NCI-H774 (cell line): ENCODE measurements around the gene IMMP2L.

Source experiments
- DNase-seq: peaks from one replicate; lab custom pipeline; 2025; lab: John Stamatoyannopoulos, UW

Gene IMMP2L

DNA sequence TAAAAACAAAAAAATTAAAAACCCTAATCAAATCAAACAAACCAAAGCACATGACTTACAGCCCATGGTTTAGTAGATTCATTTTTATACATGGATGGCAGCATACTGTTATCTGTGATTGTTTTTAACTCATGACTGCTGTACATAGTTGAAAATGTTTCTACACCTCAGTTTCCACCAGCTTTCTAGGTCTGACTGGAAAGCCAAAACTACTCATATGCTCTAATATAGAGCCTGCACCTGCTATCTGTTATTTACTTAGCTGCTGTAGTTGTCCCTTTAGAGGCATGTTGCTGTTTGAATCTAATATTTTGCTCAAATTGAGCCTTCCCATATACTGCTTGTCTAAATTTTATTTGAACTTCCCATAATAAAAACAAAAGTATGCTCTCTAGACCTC lies 761.3 kb downstream of the IMMP2L start:
- no peak for DNase-seq

DNA sequence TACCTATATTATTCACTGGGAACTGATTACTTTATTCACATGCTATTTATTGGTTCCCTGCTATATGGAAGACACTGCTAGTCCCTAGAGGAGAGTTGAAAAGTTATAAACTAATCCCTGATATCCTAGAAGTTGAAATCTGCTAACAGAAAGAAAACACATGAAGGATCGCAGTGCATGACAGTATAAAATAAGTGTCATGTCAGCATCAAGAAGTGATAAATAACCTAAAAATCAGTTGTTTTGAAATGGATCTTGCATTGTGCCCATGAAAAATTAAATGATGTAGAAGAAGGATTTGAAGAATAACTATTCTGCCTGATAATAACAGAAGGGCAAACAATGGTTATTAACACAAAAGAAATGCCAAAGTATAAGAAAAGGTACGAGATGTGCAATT lies 764.6 kb downstream of the IMMP2L start:
- no peak for DNase-seq

DNA sequence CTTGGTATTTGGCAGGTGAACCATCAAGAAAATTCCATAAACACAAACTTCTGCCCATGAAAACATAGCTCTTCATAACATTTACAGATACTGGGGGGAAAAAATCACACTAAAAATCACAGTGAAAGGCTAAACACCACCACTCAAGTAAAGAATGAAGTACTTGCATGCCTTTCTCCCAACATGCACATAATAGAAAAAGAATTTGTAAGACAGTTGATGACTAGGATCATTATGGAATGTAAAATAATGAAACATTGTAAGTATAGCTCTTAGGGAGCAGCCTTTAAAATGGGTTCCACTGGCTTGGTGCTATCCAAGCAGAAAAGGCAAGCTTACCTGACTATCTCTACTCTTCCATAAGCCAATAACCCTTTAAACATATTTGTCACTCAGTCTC lies 771.3 kb downstream of the IMMP2L start:
- no peak for DNase-seq

DNA sequence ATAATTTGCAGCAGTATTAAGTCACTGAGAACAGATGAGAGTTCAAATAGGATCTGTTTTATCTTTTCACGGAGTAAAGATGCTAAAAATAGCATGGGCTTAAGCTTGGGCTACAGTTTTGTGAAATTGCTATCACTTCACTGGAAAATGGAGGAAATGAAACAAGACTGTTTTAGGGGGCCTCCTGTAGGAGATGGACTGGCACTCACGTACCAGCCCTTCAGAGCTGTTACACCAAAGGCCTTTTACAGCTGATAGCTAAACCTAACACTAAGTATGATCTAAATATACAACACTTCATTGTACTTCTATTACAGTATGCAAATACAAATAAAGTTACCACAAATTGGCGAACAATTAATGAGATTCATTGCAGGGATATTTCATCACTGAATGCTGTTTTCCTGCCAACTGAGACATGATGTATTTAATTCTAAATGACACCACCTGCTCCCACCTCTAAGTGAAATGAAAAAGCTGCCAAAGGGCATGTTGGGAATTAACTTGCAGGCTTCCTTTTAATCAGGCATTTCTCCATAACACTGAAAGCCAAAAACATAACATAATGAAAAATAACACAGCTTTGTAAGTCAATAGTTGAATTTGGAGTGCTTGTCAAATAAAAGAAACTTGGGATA lies 775.8 kb downstream of the IMMP2L start:
- peak; percentile 22 for DNase-seq

DNA sequence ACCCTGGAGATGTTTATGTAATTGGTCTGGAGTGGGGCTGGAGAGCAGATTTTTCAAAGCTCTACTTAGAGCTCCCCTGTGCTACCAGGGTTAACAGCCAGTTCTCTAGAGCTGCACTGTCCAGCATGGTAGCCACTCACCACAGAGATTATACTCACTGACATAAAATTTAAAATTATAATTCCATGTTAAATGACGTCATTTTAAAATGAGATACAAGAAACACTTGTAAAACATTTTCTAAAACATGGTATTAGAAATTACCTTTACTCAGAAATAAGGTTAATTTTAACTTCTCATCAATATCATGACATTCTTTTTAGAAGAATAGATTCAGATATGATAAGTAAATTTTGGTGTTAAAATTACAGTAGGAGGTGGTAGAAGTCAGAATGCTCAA lies 777.5 kb downstream of the IMMP2L start:
- DNase-seq = no peak

DNA sequence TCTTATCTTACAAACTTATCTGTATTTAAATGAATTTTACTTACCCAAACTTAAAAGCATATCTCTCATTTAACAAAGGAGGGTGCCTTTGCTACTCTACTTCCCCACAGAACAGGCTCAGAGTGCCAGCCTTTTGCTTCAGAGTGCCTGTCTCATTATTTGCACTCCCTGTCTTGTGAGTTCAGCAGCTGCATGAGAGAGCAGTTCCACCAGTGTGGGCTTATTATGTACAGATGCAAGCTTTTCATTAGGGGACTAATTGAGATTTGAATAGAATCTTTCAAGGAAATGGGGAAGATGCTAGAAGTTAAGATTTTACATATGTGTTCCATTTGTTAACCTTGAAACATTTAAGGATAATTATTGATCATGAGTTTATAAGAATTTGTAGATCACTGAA lies 781.6 kb downstream of the IMMP2L start:
- no peak for DNase-seq

DNA sequence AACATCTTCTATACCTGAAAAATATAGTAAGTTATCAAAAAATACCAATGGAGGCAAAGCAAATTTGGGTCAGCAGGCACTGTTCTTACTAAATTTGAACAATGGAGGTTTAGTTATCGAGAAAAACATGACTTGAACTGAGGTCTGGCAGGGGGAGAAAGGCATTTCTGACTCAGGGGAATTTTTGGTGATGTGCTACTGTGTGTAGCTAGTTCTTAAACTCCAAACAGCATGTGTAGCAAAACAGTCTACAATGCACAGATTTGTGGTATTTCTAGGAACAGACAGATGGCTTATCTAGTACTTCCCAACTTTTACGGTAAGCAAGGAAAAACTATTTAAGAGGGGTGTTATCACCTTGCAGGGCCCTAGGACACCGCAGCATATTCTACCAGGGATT lies 783.0 kb downstream of the IMMP2L start:
- DNase-seq = no peak

DNA sequence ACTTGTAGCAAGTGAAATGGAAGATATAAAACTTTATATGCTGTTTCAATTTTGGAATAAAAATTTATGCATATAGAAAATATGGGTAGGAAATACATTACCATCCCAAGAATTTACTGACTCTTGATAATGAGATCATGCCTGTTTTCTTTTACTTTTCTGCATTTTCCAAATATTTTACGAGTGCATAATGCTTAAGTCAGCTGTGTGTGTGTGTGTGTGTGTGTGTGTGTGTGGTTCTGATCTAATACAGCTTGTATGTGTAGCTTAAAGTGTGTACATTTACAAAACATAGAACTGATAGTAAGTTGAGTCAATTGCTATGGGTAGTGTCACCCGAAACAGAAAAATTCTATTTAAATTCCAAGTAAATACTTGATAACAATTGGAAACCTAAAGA lies 787.2 kb downstream of the IMMP2L start:
- no peak for DNase-seq

DNA sequence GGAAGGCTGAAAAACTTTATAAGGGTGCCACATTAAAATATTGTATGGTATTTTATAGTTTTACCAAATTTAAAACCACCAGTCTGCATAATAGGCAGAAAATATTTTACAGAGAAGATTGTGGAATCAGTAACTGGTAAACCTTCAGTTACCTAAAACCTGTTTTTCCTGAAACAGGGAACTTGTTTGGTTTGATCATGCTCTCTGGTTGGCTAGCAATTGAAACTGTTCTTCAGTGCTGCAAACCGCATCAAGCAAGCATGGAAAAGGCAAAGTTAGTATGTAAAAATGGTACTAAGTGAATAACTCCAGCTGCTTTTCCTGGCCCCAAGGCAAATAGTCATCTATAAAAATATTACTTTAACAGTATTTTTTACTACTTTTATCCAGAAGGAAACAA lies 788.2 kb downstream of the IMMP2L start:
- no peak for DNase-seq

DNA sequence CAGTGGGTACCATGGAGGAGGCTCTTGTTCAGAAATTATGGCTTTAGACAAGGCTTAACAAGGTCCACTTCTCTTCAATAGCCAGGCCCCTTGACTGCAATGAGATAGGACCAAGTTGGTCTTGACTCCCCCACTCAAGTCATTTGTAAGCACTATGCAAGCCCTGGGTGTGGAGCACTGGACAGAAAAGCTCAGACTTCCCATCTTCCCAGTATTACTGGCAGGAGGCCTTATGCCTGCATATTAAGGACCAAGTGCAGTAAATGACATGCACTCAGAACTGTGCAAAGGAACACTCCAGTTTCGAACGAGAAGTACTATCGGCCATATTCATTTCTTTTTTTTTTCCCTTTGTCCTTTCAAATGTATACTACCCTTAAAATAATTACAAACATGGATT lies 789.7 kb downstream of the IMMP2L start:
- no peak for DNase-seq

DNA sequence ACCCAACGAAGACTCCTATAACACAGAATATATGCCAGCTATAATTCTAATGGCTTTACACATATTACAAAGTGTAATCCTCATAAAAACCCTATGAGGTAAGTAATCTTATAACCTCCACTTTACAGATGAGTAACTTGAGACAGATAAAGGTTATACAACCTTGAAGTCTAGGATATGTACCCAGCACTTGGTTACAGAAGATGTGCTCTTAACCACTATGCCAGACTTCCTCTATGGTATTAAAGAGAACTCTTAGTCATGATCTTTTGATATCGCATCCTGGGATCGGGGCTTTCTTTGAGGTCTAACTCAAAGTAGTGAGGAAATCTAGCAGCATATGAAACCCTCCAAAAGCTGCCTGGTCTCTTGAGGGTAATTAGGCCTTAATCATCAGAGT lies 790.6 kb downstream of the IMMP2L start:
- no peak for DNase-seq

DNA sequence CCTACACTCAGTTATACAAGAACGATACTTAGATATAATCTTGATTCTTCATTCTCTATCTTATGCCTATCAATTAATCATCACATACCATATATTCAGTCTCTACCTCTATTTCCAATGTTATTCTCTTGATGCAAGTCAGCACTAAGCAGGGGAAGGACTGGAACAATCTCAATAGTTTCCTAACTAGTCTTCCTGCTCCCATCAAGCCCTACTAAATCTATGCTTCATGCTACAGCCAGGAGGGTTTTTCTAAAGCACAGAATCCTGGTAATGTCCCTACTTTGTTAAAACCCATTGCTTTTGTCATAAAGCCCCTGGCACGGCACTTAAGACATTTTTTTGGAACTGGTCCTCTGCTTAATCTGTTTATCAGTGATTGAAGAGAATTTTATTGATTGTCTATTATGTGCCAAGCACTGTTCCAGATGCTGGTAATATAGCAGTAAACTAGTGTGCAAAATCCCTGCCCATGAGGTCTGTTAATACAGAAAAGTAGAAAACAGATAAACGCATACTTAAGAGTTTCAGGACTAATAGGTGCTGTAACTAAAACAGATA lies 794.7 kb downstream of the IMMP2L start:
- no peak for DNase-seq

DNA sequence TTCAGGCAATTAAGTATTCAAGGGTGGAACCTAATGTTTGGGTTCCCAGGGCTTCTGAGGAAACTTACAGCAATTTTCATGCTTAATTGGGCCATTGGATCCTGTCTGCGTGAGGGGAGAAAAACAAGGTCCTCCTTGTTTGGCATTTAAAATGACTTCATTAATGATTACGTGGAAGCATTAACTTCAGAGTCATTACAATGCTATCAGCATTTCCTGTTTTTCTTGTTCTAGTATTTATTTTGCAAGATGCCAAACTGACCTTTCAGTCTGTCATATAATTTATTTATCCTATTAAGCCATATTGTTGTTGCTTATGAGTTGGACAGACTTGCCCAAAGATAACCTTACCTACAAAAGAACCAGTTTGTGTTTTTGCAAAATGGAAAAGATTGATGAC lies 795.4 kb downstream of the IMMP2L start:
- no peak for DNase-seq

DNA sequence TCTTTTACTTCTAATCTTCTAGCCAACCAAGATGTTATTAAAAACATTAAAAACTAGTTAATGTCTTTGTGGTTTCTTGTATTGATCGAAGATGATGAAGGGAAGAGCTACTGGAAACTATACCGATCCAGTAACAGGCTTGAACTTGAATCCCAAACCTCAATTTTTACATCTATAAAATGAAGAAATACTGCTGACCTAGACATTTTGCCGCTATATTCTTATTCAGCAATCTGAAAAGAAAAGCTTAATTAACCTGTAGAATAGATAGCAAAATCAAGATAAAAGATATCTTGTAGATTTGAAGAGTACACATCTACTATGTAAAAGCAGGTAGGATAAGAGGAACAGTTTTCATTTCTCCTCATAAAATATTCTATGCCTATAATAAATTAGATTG lies 797.4 kb downstream of the IMMP2L start:
- no peak for DNase-seq

DNA sequence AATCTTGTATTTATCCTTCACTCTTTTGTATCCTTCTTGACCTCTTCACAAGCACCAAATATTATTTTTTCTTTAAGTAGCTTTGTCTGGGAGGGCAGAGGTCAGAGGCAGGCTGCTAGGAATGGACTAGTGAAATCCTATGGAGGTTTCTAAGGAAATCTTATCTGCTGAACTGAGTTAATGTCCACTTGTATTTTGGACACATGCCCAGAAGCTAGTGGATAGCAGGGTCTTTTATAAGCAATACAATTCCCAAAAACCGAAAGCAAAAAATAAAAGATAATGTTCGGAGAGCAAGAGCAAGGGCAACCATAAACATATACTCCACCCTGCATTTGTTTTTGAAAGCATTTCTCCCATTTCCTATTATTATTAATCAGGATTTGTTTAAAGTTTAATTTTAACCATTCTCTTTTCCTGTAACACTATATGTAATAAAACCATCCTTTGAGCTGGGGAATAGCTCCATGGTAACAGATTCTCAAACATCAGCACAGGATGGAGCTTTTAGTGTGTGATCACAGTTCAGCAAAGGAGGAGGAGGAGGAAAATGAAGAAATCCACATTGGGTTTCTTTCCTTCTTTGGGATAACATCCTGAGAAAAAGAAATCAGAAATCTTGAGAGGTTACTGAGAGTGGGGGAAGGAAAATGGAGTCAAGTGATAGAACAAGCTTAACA lies 799.6 kb downstream of the IMMP2L start:
- no peak for DNase-seq

DNA sequence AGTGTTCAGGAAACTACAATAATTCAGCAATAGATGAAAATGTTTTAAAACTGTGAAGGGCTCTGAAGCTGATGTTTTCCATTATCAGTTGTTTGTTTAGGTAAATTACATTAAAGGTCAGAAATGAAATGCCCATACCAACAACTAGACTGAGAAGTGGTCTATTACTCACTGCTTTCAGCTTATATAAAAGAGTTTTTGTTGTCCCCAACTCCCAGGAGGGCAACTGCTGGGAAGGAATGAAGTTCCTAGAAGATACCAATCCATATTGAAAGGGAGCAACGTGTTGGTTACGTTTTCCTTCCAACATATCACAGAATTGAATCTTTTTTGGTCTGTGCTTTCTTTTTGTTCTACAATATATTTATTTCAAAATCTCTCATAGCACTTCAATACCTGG lies 802.0 kb downstream of the IMMP2L start:
- DNase-seq = no peak

DNA sequence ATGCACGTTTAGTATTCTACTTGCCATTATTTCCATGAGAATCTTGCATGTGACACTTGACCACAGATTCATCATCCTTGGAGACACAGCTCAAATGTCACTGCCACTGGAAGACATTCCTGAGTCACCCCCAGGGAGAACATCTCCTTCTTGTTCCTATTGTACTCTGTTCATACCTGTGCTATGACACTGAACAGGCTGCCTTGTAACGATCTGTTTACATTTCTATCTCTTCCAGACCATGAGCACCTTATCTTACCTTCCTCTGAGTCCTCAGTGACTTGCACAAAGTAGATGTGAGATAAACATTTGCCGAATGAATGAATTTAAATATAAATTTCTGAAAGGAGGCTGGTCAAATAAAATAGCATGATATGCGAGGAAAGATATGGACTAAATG lies 803.2 kb downstream of the IMMP2L start:
- DNase-seq = no peak

DNA sequence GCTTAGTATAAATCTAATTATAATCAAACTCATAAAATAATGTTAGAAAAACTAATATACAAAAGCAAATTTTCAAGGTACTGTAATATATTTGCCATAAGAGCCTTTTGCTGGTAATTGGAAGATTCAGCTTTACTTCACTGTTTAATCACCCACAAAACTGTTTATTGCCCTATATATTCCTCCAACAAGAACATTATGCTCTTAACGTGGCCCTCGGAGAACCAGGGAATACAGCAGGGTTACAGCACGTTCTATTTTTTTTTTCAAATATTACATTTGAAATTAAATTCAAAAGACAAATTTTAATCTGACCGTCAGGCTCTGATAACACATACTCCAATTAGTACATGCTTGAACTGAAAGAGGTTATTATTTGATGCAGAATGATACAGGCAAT lies 807.6 kb downstream of the IMMP2L start:
- DNase-seq = no peak

DNA sequence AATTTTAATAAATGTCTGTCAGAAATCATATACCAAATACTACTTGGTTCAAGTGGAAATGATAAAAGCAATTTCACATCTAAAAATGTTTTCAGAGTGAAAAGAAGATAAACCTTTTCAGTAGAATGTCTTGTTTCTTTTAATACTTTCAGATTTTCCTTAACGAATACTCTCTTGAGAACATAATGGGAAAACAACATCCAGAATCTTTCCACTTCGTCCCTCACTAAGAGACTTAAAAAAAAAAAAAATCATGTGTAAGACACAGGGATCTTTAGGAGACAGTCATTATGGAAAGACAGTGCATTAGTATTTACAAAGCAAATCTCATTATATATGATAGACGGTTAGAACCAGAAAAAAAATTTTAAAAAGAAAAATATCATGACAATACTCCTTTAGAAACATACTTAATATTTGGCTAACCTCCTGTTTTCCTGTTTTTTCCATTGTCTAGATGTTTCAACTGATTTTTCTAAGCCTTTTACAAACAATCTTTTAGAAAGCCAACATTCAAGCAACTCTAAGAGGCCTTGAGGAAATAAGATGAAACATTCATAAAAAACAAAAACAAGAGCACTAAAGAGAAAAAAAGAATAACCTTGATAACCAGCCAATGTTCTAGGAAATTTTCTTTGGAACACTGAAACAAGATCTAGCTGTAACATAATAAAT lies 811.2 kb downstream of the IMMP2L start:
- no peak for DNase-seq

DNA sequence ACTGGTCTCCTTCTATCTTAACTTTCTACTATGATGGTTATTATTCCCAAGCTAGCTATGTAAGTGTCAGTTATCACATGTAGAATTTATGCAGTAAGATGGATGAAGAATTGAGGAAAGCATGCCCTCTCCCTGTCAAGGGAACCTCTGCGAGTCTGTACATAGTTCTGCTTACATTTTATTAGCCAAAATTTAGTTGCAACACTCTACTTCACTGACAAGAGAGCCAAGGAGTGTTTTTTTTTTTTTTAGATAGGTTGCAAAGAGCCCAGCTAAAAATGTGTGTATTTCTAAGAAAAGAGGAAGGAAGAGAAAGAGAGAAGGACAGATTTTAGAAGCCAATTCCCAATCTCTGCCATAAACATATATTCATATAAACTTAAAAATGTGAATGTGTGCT lies 829.1 kb downstream of the IMMP2L start:
- no peak for DNase-seq

DNA sequence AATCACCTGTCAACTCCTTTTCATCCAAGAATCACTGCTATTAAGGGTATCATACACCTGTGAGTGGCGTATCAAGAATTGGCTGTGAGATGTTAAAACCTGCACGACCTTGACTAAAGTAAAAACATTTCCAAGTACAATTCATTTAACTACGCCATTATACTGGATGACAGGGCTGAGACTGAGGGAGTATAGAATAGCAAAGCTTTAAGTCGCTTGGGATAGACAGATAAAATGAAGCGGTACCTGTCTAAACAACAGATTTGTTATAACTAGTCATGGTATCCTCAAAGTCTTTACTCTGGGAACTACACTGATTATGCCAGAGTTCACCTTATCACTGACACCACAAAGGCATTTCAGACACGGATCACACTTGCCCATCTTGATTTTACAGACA lies 837.5 kb downstream of the IMMP2L start:
- DNase-seq = no peak

DNA sequence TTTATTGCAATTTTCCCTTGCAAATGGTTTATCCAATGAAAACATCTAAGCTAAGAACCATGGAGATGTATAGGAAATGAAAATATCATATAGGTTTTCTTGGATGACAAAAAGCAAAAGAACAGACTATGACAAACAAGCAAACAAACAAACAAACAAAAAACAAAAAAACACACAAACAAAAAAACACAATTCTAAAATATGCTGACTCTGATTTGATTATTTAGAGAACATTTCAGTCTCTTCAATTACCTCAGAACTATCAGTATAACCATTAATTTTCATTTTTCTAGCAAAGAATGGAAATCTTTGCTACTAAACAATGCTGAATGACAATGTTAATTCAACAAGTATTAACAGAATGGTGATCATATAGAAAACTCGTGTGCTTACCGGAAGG lies 840.9 kb downstream of the IMMP2L start:
- DNase-seq = no peak

DNA sequence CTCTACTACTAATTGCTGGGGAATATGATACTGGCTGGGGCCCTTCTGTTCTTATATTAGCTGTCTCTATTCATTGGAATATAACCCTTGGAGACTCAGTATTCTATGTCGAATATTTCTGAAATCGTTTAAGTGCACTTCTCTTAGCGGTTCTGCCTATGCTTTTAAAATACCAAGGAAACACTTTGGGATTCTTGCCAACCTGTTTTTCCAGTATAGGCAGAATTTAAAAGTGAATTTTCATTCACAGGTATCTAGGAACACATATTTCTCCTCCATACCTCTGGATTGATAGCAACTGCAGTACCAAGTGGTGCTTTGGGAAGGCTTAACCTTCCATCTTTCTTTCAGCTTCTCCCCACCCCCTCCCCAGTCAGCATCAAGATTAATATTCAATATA lies 841.7 kb downstream of the IMMP2L start:
- no peak for DNase-seq
